Measurements from ENCODE around the gene SMOC1. TPM values are rescaled to one million over a fixed set of nuclear protein-coding genes. Genes with fewer than 3 reads are reported as not detected.

The SMOC1 gene
- total and polyA plus RNA-seq, 2 experiments from 2014 or later, result 0.70 to 3.5 TPM

- in situ Hi-C loops (cut with MboI), result no loop called here
- H3K4me3 ChIP-seq, result no peak overlapping the region
- no peaks in the 10 kb centered on the region for H3K9me2 ChIP-seq (ENCODE audit: insufficient read depth)
- DNase-seq, result no peak
- H3F3A ChIP-seq (ENCODE audit: insufficient read depth), result no peaks in the 10 kb centered on the region
- no peaks in the 10 kb centered on the region for H3K4me1 ChIP-seq (ENCODE audit: insufficient read depth)
- H3K79me2 ChIP-seq (ENCODE audit: insufficient read depth), result no peaks in the 10 kb centered on the region
- no peak overlapping the region for H3K4me2 ChIP-seq (ENCODE audit: unreplicated experiment)
- H3K9me3 ChIP-seq (ENCODE audit: low read depth), result no peaks in the 10 kb centered on the region
- H3K27ac ChIP-seq, result no peak overlapping the region
- WGBS, 2 experiments (ENCODE audit: low coverage in 1 of 2, low lambda C conversion rate in 2 of 2, missing lambda C conversion rate in 2 of 2), result 34 to 36% methylated on average over 7 of the region's 7 CpGs
- H3K27me3 ChIP-seq (replicated peaks; ENCODE audit: insufficient read depth), result no peaks in the 10 kb centered on the region; the same call in 1 of the 2 replicates
- H3K36me3 ChIP-seq (ENCODE audit: low read depth), result no peaks in the 10 kb centered on the region
- H2AFZ ChIP-seq, result no peak overlapping the region
- no peaks in the 10 kb centered on the region for H4K20me1 ChIP-seq (ENCODE audit: insufficient read depth)
- H3K9ac ChIP-seq, result no peak overlapping the region
- TF ChIP-seq EZH2phosphoT487 (IDR thresholded peaks at IDR 0.05; ENCODE audit: insufficient read depth, low read depth) (no peak), EZH2 (IDR thresholded peaks at IDR 0.05; ENCODE audit: insufficient read depth, poor library complexity, severe bottlenecking) (no peak)
Measured at GRCh38 chr14:69986336-69986735, 107.1 kb downstream of the SMOC1 start.

DNA sequence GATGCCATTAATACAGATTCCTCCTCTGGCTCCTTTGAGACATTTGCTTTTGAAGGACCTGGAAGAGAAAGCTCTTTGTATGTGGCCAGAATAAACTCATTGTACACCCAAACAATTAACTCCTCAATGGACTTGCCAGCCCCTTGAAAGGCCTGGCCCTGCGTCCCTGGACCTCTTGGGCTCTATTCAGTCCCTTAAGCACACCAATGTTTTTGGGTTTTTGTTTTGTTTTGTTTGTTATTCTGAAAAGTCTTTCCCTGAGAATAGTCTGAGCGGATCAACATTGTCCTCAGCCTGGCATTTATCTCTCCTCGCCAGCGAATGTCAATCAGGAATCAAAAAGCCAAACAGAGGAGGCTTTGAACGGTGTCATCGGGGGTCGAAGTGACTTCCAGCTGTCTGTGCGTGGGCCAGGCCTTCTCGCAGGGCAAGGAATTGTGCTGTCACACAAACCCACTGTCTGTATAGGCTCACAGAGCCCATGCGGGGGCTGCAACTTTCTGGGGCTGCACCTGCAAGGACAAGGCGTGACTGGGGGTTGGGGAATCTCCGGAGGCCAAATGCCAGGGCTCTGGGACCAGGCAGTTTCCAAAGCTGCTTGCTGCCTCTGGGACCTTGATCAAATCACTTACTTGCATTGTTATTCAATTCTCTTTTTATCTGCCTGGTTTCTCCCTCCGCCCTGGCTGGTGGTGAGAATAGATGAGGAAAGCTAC, 108.3 kb downstream of the SMOC1 start:
- H2AFZ ChIP-seq, result no peak overlapping the region
- no peaks in the 10 kb centered on the region for H4K20me1 ChIP-seq (ENCODE audit: insufficient read depth)
- H3K4me1 ChIP-seq (ENCODE audit: insufficient read depth), result no peaks in the 10 kb centered on the region
- no peak overlapping the region for H3K4me3 ChIP-seq
- DNase-seq, result no peak
- H3F3A ChIP-seq (ENCODE audit: insufficient read depth), result no peaks in the 10 kb centered on the region
- WGBS, 2 experiments (ENCODE audit: low coverage in 1 of 2, low lambda C conversion rate in 2 of 2, missing lambda C conversion rate in 2 of 2), result 28 to 33% methylated on average over 13 of the region's 13 CpGs
- in situ Hi-C loops (cut with MboI), result no loop called here
- H3K9me3 ChIP-seq (ENCODE audit: low read depth), result no peaks in the 10 kb centered on the region
- H3K9ac ChIP-seq, result no peak overlapping the region
- no peak overlapping the region for H3K27ac ChIP-seq
- no peaks in the 10 kb centered on the region; the same call in 1 of the 2 replicates for H3K27me3 ChIP-seq (replicated peaks; ENCODE audit: insufficient read depth)
- no peak for TF ChIP-seq EZH2 (IDR thresholded peaks at IDR 0.05; ENCODE audit: insufficient read depth, poor library complexity, severe bottlenecking)
- no peak for TF ChIP-seq EZH2phosphoT487 (IDR thresholded peaks at IDR 0.05; ENCODE audit: insufficient read depth, low read depth)
- no peak overlapping the region for H3K4me2 ChIP-seq (ENCODE audit: unreplicated experiment)
- H3K9me2 ChIP-seq (ENCODE audit: insufficient read depth), result no peaks in the 10 kb centered on the region
- no peaks in the 10 kb centered on the region for H3K79me2 ChIP-seq (ENCODE audit: insufficient read depth)
- no peaks in the 10 kb centered on the region for H3K36me3 ChIP-seq (ENCODE audit: low read depth)

- TF ChIP-seq EZH2 (IDR thresholded peaks at IDR 0.05; ENCODE audit: insufficient read depth, poor library complexity, severe bottlenecking), result no peak
- TF ChIP-seq EZH2phosphoT487 (IDR thresholded peaks at IDR 0.05; ENCODE audit: insufficient read depth, low read depth), result no peak
- H3K9me3 ChIP-seq (ENCODE audit: low read depth), result no peaks in the 10 kb centered on the region
- DNase-seq, result no peak
Measured at GRCh38 chr14:69988979-69989378, 109.8 kb downstream of the SMOC1 start.

GRCh38 chr14:69989622-69990021, 110.4 kb downstream of the SMOC1 start:
- Histone ChIP-seq H3K4me1 (ENCODE audit: insufficient read depth) (no peaks in the 10 kb centered on the region), H3F3A (ENCODE audit: insufficient read depth) (no peaks in the 10 kb centered on the region), H3K4me3 (no peak overlapping the region), H4K20me1 (ENCODE audit: insufficient read depth) (no peaks in the 10 kb centered on the region), H3K4me2 (ENCODE audit: unreplicated experiment) (no peak overlapping the region), H3K27me3 (replicated peaks; ENCODE audit: insufficient read depth) (no peaks in the 10 kb centered on the region; the same call in 1 of the 2 replicates), H3K9ac (no peak overlapping the region), H3K36me3 (ENCODE audit: low read depth) (no peaks in the 10 kb centered on the region), H3K9me3 (ENCODE audit: low read depth) (no peaks in the 10 kb centered on the region), H2AFZ (no peak overlapping the region), H3K79me2 (ENCODE audit: insufficient read depth) (no peaks in the 10 kb centered on the region), H3K9me2 (ENCODE audit: insufficient read depth) (no peaks in the 10 kb centered on the region), H3K27ac (no peak overlapping the region)
- 3 to 24% methylated on average over 3 of the region's 3 CpGs for WGBS, 2 experiments (ENCODE audit: low coverage in 1 of 2, low lambda C conversion rate in 2 of 2, missing lambda C conversion rate in 2 of 2)
- no peak for TF ChIP-seq EZH2 (IDR thresholded peaks at IDR 0.05; ENCODE audit: insufficient read depth, poor library complexity, severe bottlenecking)
- no peak for TF ChIP-seq EZH2phosphoT487 (IDR thresholded peaks at IDR 0.05; ENCODE audit: insufficient read depth, low read depth)
- in situ Hi-C loops (cut with MboI), result no loop called here
- DNase-seq, result no peak

More at GRCh38 chr14:69988979-69989378, 109.8 kb downstream of the SMOC1 start:
- H3K36me3 ChIP-seq (ENCODE audit: low read depth), result no peaks in the 10 kb centered on the region
- no peaks in the 10 kb centered on the region for H3F3A ChIP-seq (ENCODE audit: insufficient read depth)
- H2AFZ ChIP-seq, result no peak overlapping the region
- H4K20me1 ChIP-seq (ENCODE audit: insufficient read depth), result no peaks in the 10 kb centered on the region
- in situ Hi-C loops (cut with MboI), result no loop called here
- no peaks in the 10 kb centered on the region for H3K9me2 ChIP-seq (ENCODE audit: insufficient read depth)
- no peak overlapping the region for H3K4me3 ChIP-seq
- H3K79me2 ChIP-seq (ENCODE audit: insufficient read depth), result no peaks in the 10 kb centered on the region
- no peaks in the 10 kb centered on the region for H3K4me1 ChIP-seq (ENCODE audit: insufficient read depth)
- H3K27me3 ChIP-seq (replicated peaks; ENCODE audit: insufficient read depth), result no peaks in the 10 kb centered on the region; the same call in 1 of the 2 replicates
- no peak overlapping the region for H3K27ac ChIP-seq
- H3K4me2 ChIP-seq (ENCODE audit: unreplicated experiment), result no peak overlapping the region
- H3K9ac ChIP-seq, result no peak overlapping the region

Data from GM23248 (cell line).